ENCODE results near the gene ZFYVE1.
A peak's percentile ranks its signal among the peaks of the same experiment; 100 is the strongest.
"Not testable (repeated sequence)": the region's sequence is repeated elsewhere in the genome, so short reads cannot be mapped to it uniquely, and the experiment has no call there.

ZFYVE1 gene

DNA sequence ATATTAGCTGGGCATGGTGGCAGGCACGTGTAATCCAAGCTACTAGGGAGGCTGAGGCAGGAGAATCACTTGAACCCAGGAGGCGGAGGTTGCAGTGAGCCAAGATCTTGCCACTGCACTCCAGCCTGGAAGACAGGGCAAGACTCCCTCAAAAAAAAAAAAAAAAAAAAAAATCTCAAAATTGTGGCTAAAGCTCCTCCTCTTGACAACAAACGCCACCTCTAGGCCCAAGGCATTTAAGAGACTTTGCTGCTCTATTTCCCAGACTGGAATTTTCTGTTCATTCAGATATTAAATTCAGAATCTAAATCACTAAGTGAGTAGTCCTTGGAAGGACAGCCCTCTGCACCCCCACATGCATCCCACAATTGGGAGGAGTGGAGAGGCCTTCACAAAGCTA, 1.4 kb downstream of the ZFYVE1 start:
- H3K4me3 ChIP-seq (ENCODE audit: control insufficient read depth, low read depth, low read length), result peak overlapping the region; percentile 80
- DNase-seq (ENCODE audit: low read depth), result peak; percentile 50
- TF ChIP-seq, protein P1, sequence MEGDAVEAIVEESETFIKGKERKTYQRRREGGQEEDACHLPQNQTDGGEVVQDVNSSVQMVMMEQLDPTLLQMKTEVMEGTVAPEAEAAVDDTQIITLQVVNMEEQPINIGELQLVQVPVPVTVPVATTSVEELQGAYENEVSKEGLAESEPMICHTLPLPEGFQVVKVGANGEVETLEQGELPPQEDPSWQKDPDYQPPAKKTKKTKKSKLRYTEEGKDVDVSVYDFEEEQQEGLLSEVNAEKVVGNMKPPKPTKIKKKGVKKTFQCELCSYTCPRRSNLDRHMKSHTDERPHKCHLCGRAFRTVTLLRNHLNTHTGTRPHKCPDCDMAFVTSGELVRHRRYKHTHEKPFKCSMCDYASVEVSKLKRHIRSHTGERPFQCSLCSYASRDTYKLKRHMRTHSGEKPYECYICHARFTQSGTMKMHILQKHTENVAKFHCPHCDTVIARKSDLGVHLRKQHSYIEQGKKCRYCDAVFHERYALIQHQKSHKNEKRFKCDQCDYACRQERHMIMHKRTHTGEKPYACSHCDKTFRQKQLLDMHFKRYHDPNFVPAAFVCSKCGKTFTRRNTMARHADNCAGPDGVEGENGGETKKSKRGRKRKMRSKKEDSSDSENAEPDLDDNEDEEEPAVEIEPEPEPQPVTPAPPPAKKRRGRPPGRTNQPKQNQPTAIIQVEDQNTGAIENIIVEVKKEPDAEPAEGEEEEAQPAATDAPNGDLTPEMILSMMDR (conservative IDR thresholded peaks at IDR 0.05; ENCODE audit: control insufficient read depth, insufficient read depth, low read depth, low read length), result no peak

DNA sequence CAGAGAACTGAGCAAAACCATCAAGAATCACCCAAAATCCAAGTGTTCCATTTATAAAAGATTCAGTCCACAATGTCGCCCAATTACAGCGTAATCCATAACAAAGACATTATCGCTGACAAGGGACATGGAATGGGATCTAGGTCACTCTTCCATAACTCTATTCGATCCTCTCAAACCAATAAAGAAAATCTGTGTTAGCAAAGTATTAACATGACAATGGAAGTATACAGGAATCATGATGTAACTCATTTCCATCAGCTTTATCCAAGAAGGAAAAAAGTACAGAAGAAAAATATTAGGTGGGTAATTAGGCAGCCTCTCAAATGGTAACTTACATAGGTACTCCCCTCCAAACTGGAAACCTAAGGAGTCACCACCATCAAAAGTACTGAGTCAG, 4.9 kb downstream of the ZFYVE1 start:
- H3K4me3 ChIP-seq (ENCODE audit: control insufficient read depth, low read depth, low read length), result no peak overlapping the region
- DNase-seq (ENCODE audit: low read depth), result no peak
- TF ChIP-seq, protein P1 (conservative IDR thresholded peaks at IDR 0.05; ENCODE audit: control insufficient read depth, insufficient read depth, low read depth, low read length), result no peak

DNA sequence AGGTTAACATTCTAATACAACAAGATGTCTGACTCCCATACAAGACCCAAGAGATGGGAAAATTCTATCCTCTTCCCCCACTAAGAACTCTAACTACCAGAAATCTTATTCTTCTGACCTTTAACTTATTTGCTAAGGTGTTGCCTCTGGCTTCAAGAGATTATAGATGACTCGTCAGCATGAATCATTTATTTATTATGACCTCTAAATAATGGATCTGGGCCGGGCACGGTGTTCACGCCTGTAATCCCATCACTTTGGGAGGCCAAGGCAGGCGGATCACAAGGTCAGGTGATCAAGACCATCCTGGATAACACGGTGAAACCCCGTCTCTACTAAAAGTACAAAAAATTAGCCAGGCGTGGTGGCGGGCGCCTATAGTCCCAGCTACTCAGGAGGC, 10.9 kb downstream of the ZFYVE1 start:
- not testable (repeated sequence) for DNase-seq (ENCODE audit: low read depth); H3K4me3 ChIP-seq (ENCODE audit: control insufficient read depth, low read depth, low read length)

DNA sequence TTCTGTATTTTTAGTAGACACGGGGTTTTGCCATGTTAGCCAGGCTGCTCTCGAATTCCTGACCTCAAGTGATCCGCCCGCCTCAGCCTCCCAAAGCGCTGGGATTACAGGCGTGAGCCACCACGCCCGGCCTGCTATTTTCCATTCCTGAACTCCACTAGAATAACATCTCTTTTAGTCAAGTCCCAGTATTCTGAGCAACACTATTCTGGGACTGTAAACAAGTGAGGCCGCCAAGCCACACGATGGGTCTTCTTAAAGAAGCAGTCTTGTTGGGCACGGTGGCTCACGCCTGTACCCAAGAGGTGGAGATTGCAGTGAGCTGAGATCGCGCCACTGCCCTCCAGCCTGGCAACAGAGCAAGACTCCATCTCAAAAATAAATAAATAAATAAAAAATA, 11.4 kb downstream of the ZFYVE1 start:
- H3K4me3 ChIP-seq (ENCODE audit: control insufficient read depth, low read depth, low read length); DNase-seq (ENCODE audit: low read depth): not testable (repeated sequence)

DNA sequence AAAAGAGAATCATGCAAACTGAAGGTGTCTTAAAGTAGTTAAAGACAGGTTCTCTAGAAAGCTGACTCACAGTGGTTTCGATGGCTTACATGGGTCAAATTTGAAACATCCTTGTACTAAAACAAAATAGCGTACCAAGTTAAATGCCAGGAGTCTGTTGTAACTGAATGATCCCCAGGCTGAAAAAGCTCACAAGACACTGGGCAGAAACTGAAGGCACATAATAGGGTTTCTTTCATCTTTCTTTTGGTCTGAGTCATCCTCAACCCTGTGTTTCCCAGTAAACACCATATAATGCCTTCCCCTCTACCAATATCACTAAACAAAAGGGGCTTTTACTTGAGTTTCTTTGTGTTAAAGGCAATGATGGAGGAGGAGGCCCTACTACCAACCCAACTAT, 12.8 kb downstream of the ZFYVE1 start:
- no peak overlapping the region for H3K4me3 ChIP-seq (ENCODE audit: control insufficient read depth, low read depth, low read length)
- DNase-seq (ENCODE audit: low read depth), result peak; percentile 29
- TF ChIP-seq, protein P1 (conservative IDR thresholded peaks at IDR 0.05; ENCODE audit: control insufficient read depth, insufficient read depth, low read depth, low read length), result no peak

DNA sequence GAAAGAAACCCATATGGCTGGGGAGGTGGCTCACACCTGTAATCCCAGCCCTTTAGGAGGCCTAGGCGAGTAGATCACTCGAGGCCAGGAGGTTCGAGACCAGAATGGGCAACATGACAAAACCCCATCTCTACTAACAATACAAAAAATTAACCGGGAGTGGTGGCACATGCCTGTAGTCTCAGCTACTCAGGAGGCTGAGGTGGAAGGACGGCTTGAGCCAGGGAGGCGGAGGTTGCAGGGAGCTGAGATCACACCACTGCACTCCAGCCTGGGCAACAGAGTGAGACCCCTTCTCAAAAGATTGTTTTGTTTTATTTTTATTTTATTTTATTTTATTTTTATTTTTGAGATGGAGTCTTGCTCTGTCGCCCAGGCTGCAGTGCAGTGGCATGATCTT, 15.7 kb downstream of the ZFYVE1 start:
- not testable (repeated sequence) for H3K4me3 ChIP-seq (ENCODE audit: control insufficient read depth, low read depth, low read length); DNase-seq (ENCODE audit: low read depth)

DNA sequence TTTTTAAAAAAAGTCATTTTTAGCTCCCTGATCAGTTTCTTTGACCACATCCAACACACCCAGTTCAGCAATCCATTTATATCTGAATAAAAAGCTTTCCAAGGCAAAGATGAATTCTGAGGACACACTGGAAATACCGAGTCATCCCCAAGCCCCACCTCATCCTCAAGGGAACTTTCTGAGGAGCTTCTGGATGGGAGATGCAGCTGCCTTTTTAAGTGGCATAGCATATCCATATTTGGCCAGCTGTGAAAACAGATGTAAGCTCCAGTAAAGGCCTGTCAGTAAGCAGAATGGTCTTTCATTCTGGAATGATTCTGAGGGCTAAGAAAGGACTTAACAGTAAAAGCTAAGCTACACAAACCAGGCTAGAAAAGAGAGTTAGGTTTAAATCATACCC, 18.4 kb downstream of the ZFYVE1 start:
- peak; percentile 61 for DNase-seq (ENCODE audit: low read depth)
- H3K4me3 ChIP-seq (ENCODE audit: control insufficient read depth, low read depth, low read length), result no peak overlapping the region

DNA sequence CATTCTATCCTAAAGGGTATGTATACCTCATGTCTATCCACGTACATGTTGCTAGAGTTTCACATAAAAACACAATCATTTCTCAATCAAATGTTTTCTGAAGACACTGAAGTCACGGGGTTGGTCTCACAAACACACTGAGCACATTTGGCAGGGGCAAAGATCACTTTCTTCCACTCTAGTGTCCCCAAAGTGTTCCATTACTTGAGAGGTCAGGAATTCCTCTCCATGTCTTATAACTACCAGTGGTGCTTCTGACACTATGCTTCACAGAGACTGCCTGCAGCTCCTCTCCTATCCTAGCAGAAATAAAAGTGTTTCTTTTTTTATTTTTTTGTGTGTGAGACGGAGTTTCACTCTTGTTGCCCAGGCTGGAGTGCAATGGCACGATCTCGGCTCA, 19.1 kb downstream of the ZFYVE1 start:
- no peak overlapping the region for H3K4me3 ChIP-seq (ENCODE audit: control insufficient read depth, low read depth, low read length)
- TF ChIP-seq, protein P1 (conservative IDR thresholded peaks at IDR 0.05; ENCODE audit: control insufficient read depth, insufficient read depth, low read depth, low read length), result no peak
- DNase-seq (ENCODE audit: low read depth), result no peak

More for the DNA sequence above, 18.4 kb downstream of the ZFYVE1 start:
- TF ChIP-seq, protein P1 (conservative IDR thresholded peaks at IDR 0.05; ENCODE audit: control insufficient read depth, insufficient read depth, low read depth, low read length), result no peak

DNA sequence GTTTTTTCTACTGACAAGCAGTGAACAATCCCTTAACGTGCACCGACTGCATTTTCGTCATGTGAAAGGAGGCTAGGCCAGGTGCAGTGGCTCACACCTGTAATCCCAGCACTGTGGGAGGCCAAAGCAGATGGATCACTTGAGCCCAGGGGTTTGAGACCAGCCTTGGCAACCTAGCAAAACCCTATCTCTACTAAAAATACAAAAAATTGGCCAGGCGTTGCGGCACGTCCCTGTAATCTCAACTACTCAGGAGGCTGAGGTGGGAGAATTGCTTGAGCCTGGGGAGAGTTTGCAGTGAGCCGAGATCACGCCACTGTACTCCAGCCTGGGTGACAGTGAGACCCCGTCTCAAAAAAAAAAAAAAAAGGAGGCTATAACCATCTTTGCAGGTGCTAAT, 22.3 kb downstream of the ZFYVE1 start:
- DNase-seq (ENCODE audit: low read depth); H3K4me3 ChIP-seq (ENCODE audit: control insufficient read depth, low read depth, low read length): not testable (repeated sequence)
